ENCODE data around the gene MED8. TPM values are rescaled to one million over a fixed set of nuclear protein-coding genes. Genes with fewer than 3 reads are reported as not detected.
"Not testable (repeated sequence)": the region's sequence is repeated elsewhere in the genome, so short reads cannot be mapped to it uniquely, and the experiment has no call there.

MED8 gene
- total RNA-seq, 1 donor = 65.9 TPM

GRCh38 chr1:43373066-43373940 lies 16.3 kb downstream of the MED8 start:
- Histone ChIP-seq H3K27ac (ENCODE audit: low read depth, low read length) (peak overlapping the region; percentile 86), H3K4me3 (ENCODE audit: insufficient read depth, low read length) (no peak overlapping the region), H3K4me2 (ENCODE audit: insufficient read depth, low read length) (peak overlapping the region; percentile 52), H3K27me3 (ENCODE audit: insufficient read depth, low read length) (no peaks in the 10 kb centered on the region), H3K36me3 (ENCODE audit: insufficient read depth, low read length) (peaks cover 4% of the 10 kb centered on the region), H3K79me2 (ENCODE audit: insufficient read depth, low read length) (peaks cover 16% of the 10 kb centered on the region), H3K9me3 (ENCODE audit: low read depth, low read length) (no peaks in the 10 kb centered on the region), H2AFZ (ENCODE audit: low read length) (peak overlapping the region; percentile 60), H3K4me1 (ENCODE audit: insufficient read depth, low read length) (peaks cover 29% of the 10 kb centered on the region), H4K20me1 (ENCODE audit: insufficient read depth, low read length) (no peaks in the 10 kb centered on the region)
- DNase-seq (ENCODE audit: insufficient read length, low spot score, missing footprints) = peak; percentile 95
- no peak for TF ChIP-seq CTCF (IDR thresholded peaks at IDR 0.05; ENCODE audit: extremely low read depth, low read depth, low read length)

- H3K4me1 ChIP-seq (ENCODE audit: insufficient read depth, low read length) = peaks cover 31% of the 10 kb centered on the region
- H3K79me2 ChIP-seq (ENCODE audit: insufficient read depth, low read length) = peaks cover 24% of the 10 kb centered on the region
- no peaks in the 10 kb centered on the region for H4K20me1 ChIP-seq (ENCODE audit: insufficient read depth, low read length)
- no peak for TF ChIP-seq CTCF (IDR thresholded peaks at IDR 0.05; ENCODE audit: extremely low read depth, low read depth, low read length)
- no peak for DNase-seq (ENCODE audit: insufficient read length, low spot score, missing footprints)
- no peaks in the 10 kb centered on the region for H3K27me3 ChIP-seq (ENCODE audit: insufficient read depth, low read length)
- no peak overlapping the region for H3K4me2 ChIP-seq (ENCODE audit: insufficient read depth, low read length)
- no peaks in the 10 kb centered on the region for H3K9me3 ChIP-seq (ENCODE audit: low read depth, low read length)
- H3K4me3 ChIP-seq (ENCODE audit: insufficient read depth, low read length) = no peak overlapping the region
- peak overlapping the region; percentile 86 for H3K27ac ChIP-seq (ENCODE audit: low read depth, low read length)
- H3K36me3 ChIP-seq (ENCODE audit: insufficient read depth, low read length) = peaks cover 4% of the 10 kb centered on the region
- no peak overlapping the region for H2AFZ ChIP-seq (ENCODE audit: low read length)
Observed at GRCh38 chr1:43372172-43372571, 17.4 kb downstream of the MED8 start.

GRCh38 chr1:43370564-43370963 lies 19.0 kb downstream of the MED8 start:
- H2AFZ ChIP-seq (ENCODE audit: low read length) = no peak overlapping the region
- H3K4me3 ChIP-seq (ENCODE audit: insufficient read depth, low read length) = no peak overlapping the region
- peaks cover 5% of the 10 kb centered on the region for H4K20me1 ChIP-seq (ENCODE audit: insufficient read depth, low read length)
- peaks cover 37% of the 10 kb centered on the region for H3K4me1 ChIP-seq (ENCODE audit: insufficient read depth, low read length)
- peaks cover 40% of the 10 kb centered on the region for H3K79me2 ChIP-seq (ENCODE audit: insufficient read depth, low read length)
- peaks cover 4% of the 10 kb centered on the region for H3K36me3 ChIP-seq (ENCODE audit: insufficient read depth, low read length)
- H3K27ac ChIP-seq (ENCODE audit: low read depth, low read length) = no peak overlapping the region
- H3K9me3 ChIP-seq (ENCODE audit: low read depth, low read length) = no peaks in the 10 kb centered on the region
- H3K27me3 ChIP-seq (ENCODE audit: insufficient read depth, low read length) = no peaks in the 10 kb centered on the region
- TF ChIP-seq CTCF (IDR thresholded peaks at IDR 0.05; ENCODE audit: extremely low read depth, low read depth, low read length) = no peak
- no peak for DNase-seq (ENCODE audit: insufficient read length, low spot score, missing footprints)
- H3K4me2 ChIP-seq (ENCODE audit: insufficient read depth, low read length) = no peak overlapping the region

- not testable (repeated sequence) for H3K27me3 ChIP-seq (ENCODE audit: insufficient read depth, low read length); DNase-seq (ENCODE audit: insufficient read length, low spot score, missing footprints); H3K4me2 ChIP-seq (ENCODE audit: insufficient read depth, low read length); H3K9me3 ChIP-seq (ENCODE audit: low read depth, low read length); H2AFZ ChIP-seq (ENCODE audit: low read length); H4K20me1 ChIP-seq (ENCODE audit: insufficient read depth, low read length); H3K4me3 ChIP-seq (ENCODE audit: insufficient read depth, low read length); H3K27ac ChIP-seq (ENCODE audit: low read depth, low read length); H3K36me3 ChIP-seq (ENCODE audit: insufficient read depth, low read length)
- Histone ChIP-seq H3K79me2 (ENCODE audit: insufficient read depth, low read length) (peaks cover 48% of the 10 kb centered on the region), H3K4me1 (ENCODE audit: insufficient read depth, low read length) (peaks cover 37% of the 10 kb centered on the region)
Observed at GRCh38 chr1:43369779-43370178, 19.8 kb downstream of the MED8 start.

All from osteoblast (primary cell).